C4-2B (cell line): ENCODE data around the gene ITIH5.

Experiments used
- CTCF ChIP-seq: fragments of 450-650 bp; conservative IDR thresholded peaks from 2 replicates; pipeline ENCODE4 v1.5.1; 2017; ENCODE audit warnings: mild to moderate bottlenecking
- ZFX ChIP-seq: fragments of 450-650 bp; IDR thresholded peaks from 2 replicates; pipeline ENCODE4 v1.6.1; 2017

GRCh38 chr10:7534480-7534852 lies 132.3 kb downstream of the ITIH5 start:
- no peak for TF ChIP-seq CTCF
- TF ChIP-seq ZFX = no peak
